Tibial nerve (tissue), 4 donors: Measurements from ENCODE around the gene CTBP2. TPM values are rescaled to one million over a fixed set of nuclear protein-coding genes. Genes with fewer than 3 reads are reported as not detected.
"Not testable (repeated sequence)": the region's sequence is repeated elsewhere in the genome, so short reads cannot be mapped to it uniquely, and the experiment has no call there.

Experiments
- DNase-seq, 2 donors: peaks; one replicate each; pipeline ENCODE4 v3.0.0-alpha.2; 2019; ENCODE audit warnings: low spot score in 2 of 2
- H3K27ac ChIP-seq, 4 donors: fragments of 200-600 bp; sonication (generic) in 3 of 4; one replicate each; pipeline ENCODE4 v1.5.1; 2017 to 2019; ENCODE audit warnings: mild to moderate bottlenecking in 1 of 4
- H3K27me3 ChIP-seq, 2 donors: fragments of 200-600 bp; sonication (generic) in 1 of 2; one replicate each; pipeline versions ENCODE4 v1.5.1 to v1.6.0; 2017 to 2019
- H3K36me3 ChIP-seq, 3 donors: fragments of 200-600 bp; sonication (generic); one replicate each; pipeline ENCODE4 v1.5.1; 2018 to 2019
- H3K4me1 ChIP-seq, 4 donors: fragments of 200-600 bp; sonication (generic) in 3 of 4; one replicate each; pipeline ENCODE4 v1.5.1; 2017 to 2019
- H3K4me3 ChIP-seq, 4 donors: fragments of 200-600 bp; sonication (generic) in 3 of 4; one replicate each; pipeline ENCODE4 v1.5.1; 2017 to 2019; ENCODE audit warnings: mild to moderate bottlenecking in 1 of 4, moderate library complexity in 1 of 4
- H3K9me3 ChIP-seq, 4 donors: fragments of 200-600 bp; sonication (generic) in 3 of 4; one replicate each; pipeline ENCODE4 v1.5.1; 2017 to 2019
- CTCF ChIP-seq, 5 experiments: fragments of 200-600 bp in 3 of 5; fragments of 450-650 bp in 2 of 5; sonication (generic) in 3 of 5; IDR thresholded peaks; one replicate each; pipeline ENCODE4 v1.5.1; 2016 to 2019; ENCODE audit warnings: antibody characterized with exemption in 5 of 5, mild to moderate bottlenecking in 3 of 5, moderate library complexity in 2 of 5
- EP300 ChIP-seq, 2 donors: sonication (generic); formaldehyde crosslinking; IDR thresholded peaks; one replicate each; pipeline ENCODE4 v1.6.1; 2017; ENCODE audit warnings: antibody characterized with exemption in 2 of 2, mild to moderate bottlenecking in 1 of 2
- POLR2A ChIP-seq, 2 donors: fragments of 450-650 bp; IDR thresholded peaks; one replicate each; pipeline ENCODE4 v1.6.1; 2017; ENCODE audit warnings: antibody characterized with exemption in 2 of 2, mild to moderate bottlenecking in 2 of 2, moderate library complexity in 2 of 2
- WGBS, 2 donors: methylation state at CpG; one replicate each; pipeline ENCODE4 v1.1.5; 2018; 5-methylcytosine and 5-hydroxymethylcytosine counted together
- total RNA-seq, 4 donors: library from RNA; depleted of rRNA; stranded (reverse); fragments of >200 nt; gene quantifications; one replicate each; pipeline ENCODE4 v1.1.0, GENCODE V29; 2016

Gene CTBP2
- total RNA-seq, 4 donors from 2014 or later = 40.4 to 97.9 (median 62.3) TPM

DNA sequence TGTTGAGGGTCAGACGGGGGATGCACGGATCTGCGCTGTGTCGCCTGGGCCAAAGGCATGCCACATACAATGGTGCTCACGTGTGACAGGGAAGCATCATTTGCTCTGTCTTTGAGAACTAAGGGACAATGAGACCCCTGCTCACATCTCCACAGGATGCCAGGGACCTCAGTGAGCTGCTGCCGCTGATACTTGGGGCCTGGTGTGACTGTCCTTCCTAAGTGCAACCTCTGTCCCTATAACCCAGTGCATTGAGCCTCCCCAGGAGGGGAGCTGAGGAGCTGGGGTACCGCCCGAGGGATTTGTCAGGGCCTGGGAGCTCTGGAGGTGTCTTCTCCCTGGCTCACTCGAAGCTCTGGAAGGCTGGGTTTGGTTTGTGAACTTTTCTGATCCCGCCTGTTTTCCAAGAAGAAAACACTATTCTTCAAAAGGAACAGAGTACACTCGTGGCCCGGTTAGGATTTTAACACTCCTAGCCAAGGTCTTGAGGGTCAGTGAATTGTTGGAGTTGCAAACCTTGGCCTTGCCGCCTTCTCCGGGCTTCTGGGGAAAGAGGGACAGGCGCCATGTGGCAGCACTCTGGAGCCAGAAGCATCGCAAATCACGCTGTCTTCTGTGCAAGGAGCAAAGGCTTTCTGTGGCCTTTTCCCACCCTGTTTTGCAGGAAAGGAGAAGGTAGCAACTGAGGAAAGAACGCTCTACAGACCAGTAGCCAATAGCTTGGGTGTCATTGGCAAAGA, 26.2 kb upstream of the CTBP2 start:
- DNase-seq = no peak
- H3K4me3 ChIP-seq = no peak overlapping the region
- WGBS, 2 donors = 73 to 77% methylated on average over 18 of the region's 18 CpGs

DNA sequence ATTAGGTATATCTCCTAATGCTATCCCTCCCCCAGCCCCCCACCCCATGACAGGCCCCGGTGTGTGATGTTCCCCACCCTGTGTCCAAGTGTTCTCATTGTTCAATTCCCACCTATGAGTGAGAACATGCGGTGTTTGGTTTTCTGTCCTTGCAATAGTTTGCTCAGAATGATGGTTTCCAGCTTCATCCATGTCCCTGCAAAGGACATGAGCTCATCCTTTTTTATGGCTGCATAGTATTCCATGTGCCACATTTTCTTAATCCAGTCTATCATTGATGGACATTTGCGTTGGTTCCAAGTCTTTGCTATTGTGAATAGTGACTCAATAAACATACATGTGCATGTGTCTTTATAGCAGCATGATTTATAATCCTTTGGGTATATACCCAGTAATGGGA, 18.7 kb upstream of the CTBP2 start:
- H3K36me3 ChIP-seq, H3K27ac ChIP-seq, DNase-seq, H3K4me3 ChIP-seq, H3K9me3 ChIP-seq, H3K4me1 ChIP-seq: not testable (repeated sequence)
- 98 to 100% methylated on average over 2 to 3 of the region's 3 CpGs for WGBS, 2 donors
- peaks cover 0 to 15% of the 10 kb centered on the region in 2 donors for H3K27me3 ChIP-seq

More for the DNA sequence above, 26.2 kb upstream of the CTBP2 start:
- H3K9me3 ChIP-seq = peaks cover 0 to 3% (median 0%) of the 10 kb centered on the region in 4 donors
- no peak overlapping the region for H3K27ac ChIP-seq
- no peaks in the 10 kb centered on the region for H3K36me3 ChIP-seq
- no peak for TF ChIP-seq POLR2A (IDR thresholded peaks at IDR 0.05)
- H3K27me3 ChIP-seq = no peaks in the 10 kb centered on the region
- H3K4me1 ChIP-seq = no peaks in the 10 kb centered on the region

DNA sequence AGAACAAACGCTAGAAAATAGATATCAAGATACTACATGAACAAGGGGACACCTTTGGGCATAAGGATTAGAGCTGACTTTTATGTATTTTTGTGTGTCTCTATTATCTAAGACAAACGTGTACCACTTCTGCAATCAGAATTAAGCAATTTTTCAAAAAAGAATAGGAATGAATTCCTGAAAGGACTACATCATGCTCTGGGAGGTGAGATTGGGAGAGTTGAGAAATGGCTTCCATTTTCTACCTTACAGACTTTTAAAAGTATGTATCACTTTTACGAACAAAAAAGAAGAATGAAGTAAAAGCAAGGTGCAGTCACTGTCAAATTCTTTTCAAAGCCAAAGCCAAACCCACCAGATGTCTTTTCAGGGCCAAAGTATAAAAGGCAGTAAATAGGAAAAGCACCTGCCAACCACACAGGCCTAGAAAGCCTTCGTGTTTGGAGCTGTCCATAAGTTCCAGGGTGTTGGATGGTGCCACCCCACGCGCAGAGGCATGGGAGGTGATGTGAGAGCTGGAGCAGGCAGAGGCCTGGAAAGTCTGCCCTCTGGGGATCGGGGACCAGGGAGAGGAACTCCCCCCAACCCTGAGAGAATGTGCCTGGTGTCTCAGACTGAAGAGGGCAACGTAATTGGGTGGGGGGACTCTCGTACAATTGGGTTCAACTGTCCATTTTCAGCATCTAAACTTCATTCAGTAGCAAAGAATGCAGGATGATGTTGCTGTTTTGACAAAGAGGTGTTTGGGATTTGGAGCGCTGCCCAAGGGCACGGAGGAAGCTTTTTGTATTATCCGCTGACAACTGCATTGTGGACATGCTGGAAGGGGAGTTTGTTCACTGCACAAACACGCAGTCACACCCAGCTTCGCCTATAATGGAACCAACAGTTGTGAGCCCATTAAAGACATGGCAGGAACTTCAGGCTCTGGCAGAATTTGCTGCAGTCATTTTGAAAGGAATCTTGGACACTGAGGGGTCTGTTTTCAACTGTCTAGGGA, 17.6 kb upstream of the CTBP2 start:
- Histone ChIP-seq H3K27ac (no peak overlapping the region), H3K9me3 (peaks cover 0 to 7% (median 0%) of the 10 kb centered on the region in 4 donors), H3K4me1 (no peaks in the 10 kb centered on the region), H3K27me3 (peaks cover 0 to 15% of the 10 kb centered on the region in 2 donors), H3K36me3 (no peaks in the 10 kb centered on the region), H3K4me3 (no peak overlapping the region)
- 65 to 68% methylated on average over 14 of the region's 14 CpGs for WGBS, 2 donors
- DNase-seq = no peak
- TF ChIP-seq CTCF (IDR thresholded peaks at IDR 0.05) (no peak), POLR2A (IDR thresholded peaks at IDR 0.05) (no peak), EP300 (IDR thresholded peaks at IDR 0.05) (no peak)

DNA sequence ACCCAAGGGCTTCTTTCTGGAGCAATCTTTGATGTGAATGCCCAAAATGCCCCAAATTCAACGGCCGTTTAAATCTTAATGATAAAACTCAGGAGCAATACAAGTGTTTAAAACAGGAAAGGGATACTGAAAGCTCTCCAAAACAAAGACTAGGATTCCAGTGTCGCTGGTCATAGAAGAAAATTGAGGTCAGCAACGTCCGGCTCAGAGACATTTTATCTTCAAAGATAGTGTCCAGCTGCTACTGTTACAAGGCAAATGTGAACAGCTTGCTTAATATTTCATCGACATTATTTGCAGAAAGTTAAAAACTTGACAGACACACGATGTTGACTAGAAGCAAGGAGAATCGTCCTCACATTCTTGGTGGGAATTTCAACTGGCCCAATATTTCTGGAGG, 15.4 kb upstream of the CTBP2 start:
- WGBS, 2 donors = 62 to 68% methylated on average over 8 of the region's 8 CpGs

DNA sequence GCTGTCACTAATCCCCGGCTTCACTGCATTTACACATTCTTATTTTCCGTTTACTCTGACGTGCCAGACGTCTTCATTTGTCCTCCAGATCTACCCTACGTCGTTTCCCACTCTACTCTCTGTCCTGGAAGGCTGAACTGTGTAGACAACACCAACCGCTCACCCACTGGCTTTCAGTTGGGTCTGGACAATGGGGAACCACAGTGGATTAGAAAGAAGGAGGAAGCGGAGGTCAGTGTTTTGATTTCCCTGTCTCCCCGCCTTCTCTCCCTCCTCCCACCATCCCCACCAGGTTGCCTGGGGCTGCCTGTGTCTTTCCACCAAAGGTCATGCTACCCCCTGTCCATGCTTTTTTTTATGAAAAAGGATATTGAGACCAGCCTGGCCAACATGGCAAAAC, 14.0 kb upstream of the CTBP2 start:
- Histone ChIP-seq H3K4me1 (no peaks in the 10 kb centered on the region), H3K4me3 (no peak overlapping the region), H3K27me3 (peaks cover 0 to 15% of the 10 kb centered on the region in 2 donors), H3K27ac (no peak overlapping the region), H3K9me3 (no peaks in the 10 kb centered on the region), H3K36me3 (no peaks in the 10 kb centered on the region)
- no peak for TF ChIP-seq EP300 (IDR thresholded peaks at IDR 0.05)
- no peak for TF ChIP-seq CTCF (IDR thresholded peaks at IDR 0.05)
- no peak for TF ChIP-seq POLR2A (IDR thresholded peaks at IDR 0.05)
- WGBS, 2 donors = 43 to 44% methylated on average over 9 of the region's 9 CpGs
- DNase-seq = no peak

More for the DNA sequence above, 15.4 kb upstream of the CTBP2 start:
- no peak for TF ChIP-seq POLR2A (IDR thresholded peaks at IDR 0.05)
- no peak for TF ChIP-seq EP300 (IDR thresholded peaks at IDR 0.05)
- TF ChIP-seq CTCF (IDR thresholded peaks at IDR 0.05) = no peak
- Histone ChIP-seq H3K9me3 (peaks cover 0 to 4% (median 0%) of the 10 kb centered on the region in 4 donors), H3K4me3 (no peak overlapping the region), H3K27ac (no peak overlapping the region), H3K27me3 (peaks cover 0 to 15% of the 10 kb centered on the region in 2 donors), H3K36me3 (no peaks in the 10 kb centered on the region), H3K4me1 (no peaks in the 10 kb centered on the region)
- DNase-seq = no peak

DNA sequence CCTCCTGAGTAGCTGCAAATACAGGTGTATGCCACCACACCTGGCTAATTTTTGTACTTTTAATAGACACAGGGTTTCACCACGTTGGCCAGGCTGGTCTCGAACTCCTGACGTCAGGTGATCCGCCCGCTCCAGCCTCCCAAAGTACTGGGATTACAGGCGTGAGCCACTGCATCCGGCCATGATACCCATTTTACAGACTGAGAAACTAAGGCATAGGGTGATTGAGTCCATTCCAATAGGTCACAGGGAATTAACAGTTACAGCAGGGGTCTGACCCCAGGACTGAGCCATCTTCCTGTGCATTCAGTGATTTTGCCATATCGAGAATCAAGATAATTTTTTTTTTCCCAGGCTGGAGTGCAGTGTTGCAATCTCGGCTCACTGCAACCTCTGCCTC, 12.3 kb upstream of the CTBP2 start:
- DNase-seq = no peak
- H3K4me3 ChIP-seq = no peak overlapping the region
- 94 to 98% methylated on average over 9 of the region's 9 CpGs for WGBS, 2 donors
- H3K27ac ChIP-seq = no peak overlapping the region
- no peaks in the 10 kb centered on the region for H3K9me3 ChIP-seq
- H3K27me3 ChIP-seq = peaks cover 0 to 15% of the 10 kb centered on the region in 2 donors
- TF ChIP-seq EP300 (IDR thresholded peaks at IDR 0.05) (no peak), POLR2A (IDR thresholded peaks at IDR 0.05) (no peak), CTCF (IDR thresholded peaks at IDR 0.05) (no peak)
- no peaks in the 10 kb centered on the region for H3K36me3 ChIP-seq
- no peaks in the 10 kb centered on the region for H3K4me1 ChIP-seq
